ENCODE results near the gene FBH1. TPM values are rescaled to one million over a fixed set of nuclear protein-coding genes. Genes with fewer than 3 reads are reported as not detected.

The FBH1 gene
- total RNA-seq, 1 donor from 2014 or later = 145 TPM

- no peak for DNase-seq
Measured at GRCh38 chr10:5983774-5984173, 93.7 kb downstream of the FBH1 start.

DNA sequence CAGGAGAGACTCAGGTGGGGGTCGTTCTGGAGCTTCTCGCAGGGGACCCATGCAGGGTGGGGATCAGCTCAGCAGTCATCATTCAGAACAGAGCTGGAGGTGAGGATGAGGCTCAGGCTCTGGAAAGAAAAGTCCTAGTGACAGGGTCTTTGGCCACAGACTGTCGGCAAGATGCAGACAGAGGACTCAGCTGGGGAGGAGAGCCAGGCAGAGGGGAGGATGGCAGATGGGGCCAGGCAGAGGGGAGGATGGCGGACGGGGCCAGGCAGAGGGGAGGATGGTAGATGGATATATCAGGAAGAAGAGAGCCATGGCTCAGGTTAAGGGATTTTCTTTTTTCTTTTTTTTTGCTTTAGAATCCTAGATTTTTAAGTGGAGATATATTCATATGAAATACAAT is 95.0 kb downstream of the FBH1 start:
- no peak for DNase-seq

Other genes with a start within 250 kb of the FBH1 start
- 17.5 and 17.6 TPM in 2 replicates for gene ASB13, start 223.6 kb upstream of the FBH1 start, total RNA-seq
- 81.7 and 82.4 TPM in 2 replicates for gene TASOR2, start 205.4 kb upstream of the FBH1 start, total RNA-seq
- 581 and 665 TPM in 2 replicates for gene GDI2, start 76.8 kb upstream of the FBH1 start, total RNA-seq
- 5.8 and 7.0 TPM in 2 replicates for gene ANKRD16, start 350 bp upstream of the FBH1 start, total RNA-seq
- gene IL15RA, start 87.3 kb downstream of the FBH1 start, total RNA-seq = 13.9 and 15.7 TPM in 2 replicates
- not detected in 2 replicates for gene IL2RA, start 172.1 kb downstream of the FBH1 start, total RNA-seq
- gene RBM17, start 198.8 kb downstream of the FBH1 start, total RNA-seq = 65.3 and 67.9 TPM in 2 replicates

Data from dermis blood vessel endothelial cell (primary cell).